NK-92 (cell line): ENCODE measurements around the gene KCNT2.
"Not testable (repeated sequence)": the region's sequence is repeated elsewhere in the genome, so short reads cannot be mapped to it uniquely, and the experiment has no call there.

ENCODE experiments used
- DNase-seq: peaks from one replicate; lab custom pipeline; 2025; ENCODE audit not compliant: unreplicated experiment; lab: John Stamatoyannopoulos, UW

The KCNT2 gene

GRCh38 chr1:196608390-196609369 lies at the start of gene KCNT2:
Gene KCNT2 (minus strand): TSS chr1:196608440. CDS start chr1:196608309, 131 bp downstream.
- DNase-seq: no peak

- DNase-seq: no peak
These were observed 47.3 kb upstream of the KCNT2 start for GRCh38 chr1:196655494-196655893.

- DNase-seq: no peak
These were observed 46.8 kb upstream of the KCNT2 start for GRCh38 chr1:196655071-196655470.

- no peak for DNase-seq
These were observed 46.0 kb upstream of the KCNT2 start for GRCh38 chr1:196654271-196654670.

GRCh38 chr1:196651637-196652215 lies 43.5 kb upstream of the KCNT2 start, which contains the start of gene CFH:
Gene CFH (plus strand): TSS chr1:196652043. CDS start chr1:196652118, 75 bp downstream.
- no peak for DNase-seq

GRCh38 chr1:196651079-196651478 lies 42.8 kb upstream of the KCNT2 start:
- no peak for DNase-seq

- DNase-seq: no peak
These were observed 42.2 kb upstream of the KCNT2 start for GRCh38 chr1:196650403-196650802.

- no peak for DNase-seq
These were observed 41.8 kb upstream of the KCNT2 start for GRCh38 chr1:196649990-196650389.

- DNase-seq: no peak
These were observed 32.7 kb upstream of the KCNT2 start for GRCh38 chr1:196640976-196641375.

- DNase-seq: not testable (repeated sequence)
These were observed 31.1 kb upstream of the KCNT2 start for GRCh38 chr1:196639291-196639690.

GRCh38 chr1:196638466-196638865 lies 30.2 kb upstream of the KCNT2 start:
- no peak for DNase-seq

- no peak for DNase-seq
These were observed 29.4 kb upstream of the KCNT2 start for GRCh38 chr1:196637606-196638005.

GRCh38 chr1:196628838-196629237 lies 20.6 kb upstream of the KCNT2 start:
- no peak for DNase-seq

GRCh38 chr1:196623079-196623478 lies 14.8 kb upstream of the KCNT2 start:
- DNase-seq: no peak

GRCh38 chr1:196619721-196620120 lies 11.5 kb upstream of the KCNT2 start:
- no peak for DNase-seq

- no peak for DNase-seq
These were observed 3.6 kb upstream of the KCNT2 start for GRCh38 chr1:196611873-196612272.

GRCh38 chr1:196609370-196609737 lies 1.1 kb upstream of the KCNT2 start:
- DNase-seq: no peak

- DNase-seq: no peak
These were observed 259 bp downstream of the KCNT2 start for GRCh38 chr1:196607981-196608380.

GRCh38 chr1:196603651-196604050 lies 4.6 kb downstream of the KCNT2 start:
- DNase-seq: no peak

GRCh38 chr1:196598942-196599748 lies 9.1 kb downstream of the KCNT2 start:
- DNase-seq: no peak

GRCh38 chr1:196594700-196595099 lies 13.5 kb downstream of the KCNT2 start:
- no peak for DNase-seq
